MM.1S (cell line): ENCODE results near the gene PICALM.

Experiments used
- CTCF ChIP-seq: fragments of 300-600 bp; sonication (generic); IDR thresholded peaks from 2 replicates; pipeline ENCODE4 v1.5.1; 2016; ENCODE audit warnings: antibody characterized with exemption, low read length, mixed read lengths
- EZH2 ChIP-seq: fragments of 300-600 bp; sonication (generic); optimal IDR thresholded peaks from 2 replicates; pipeline ENCODE3; 2017; ENCODE audit warnings: low read depth, mild to moderate bottlenecking, antibody characterized with exemption, low read length, mixed read lengths
- EZH2phosphoT487 ChIP-seq: fragments of 300-600 bp; sonication (generic); IDR thresholded peaks from 2 replicates; pipeline ENCODE4 v1.6.1; 2018; ENCODE audit warnings: antibody characterized with exemption, low read length

DNA sequence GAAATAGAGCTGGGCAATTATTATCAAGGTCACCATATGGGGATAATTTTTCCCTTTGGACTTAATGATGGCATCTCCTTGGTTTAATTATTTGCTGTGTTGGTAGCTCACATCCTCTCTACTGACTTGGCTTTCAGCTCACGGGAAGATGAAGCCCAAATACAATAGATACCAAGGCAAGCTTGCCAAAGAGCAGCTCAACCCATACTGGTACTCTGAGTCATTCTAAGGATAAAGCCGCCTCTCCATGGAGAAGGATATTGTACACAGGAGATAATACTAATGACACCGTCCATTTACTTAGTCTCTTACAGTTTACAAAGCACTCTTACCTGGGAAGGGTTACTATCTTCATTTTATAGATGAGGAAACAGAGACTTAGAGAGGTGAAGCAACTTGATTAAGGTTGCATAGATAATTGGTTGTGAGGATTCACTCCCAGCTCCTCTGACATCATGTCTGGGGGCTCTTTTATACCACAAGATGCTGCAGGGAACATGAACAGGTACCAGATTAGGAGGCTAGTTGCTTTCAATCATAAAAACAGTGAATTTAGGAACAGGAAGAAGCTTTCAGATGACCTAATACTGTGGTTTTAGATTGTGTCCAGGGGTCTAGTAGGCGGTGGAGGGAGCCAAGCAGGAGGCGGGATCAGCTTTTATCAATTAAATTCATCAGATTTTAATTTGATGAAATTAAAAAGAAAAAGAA, 48.3 kb upstream of the PICALM start:
- TF ChIP-seq CTCF (no peak), EZH2 (no peak), EZH2phosphoT487 (no peak)
